Stimulated activated CD8-positive, alpha-beta memory T cell treated with anti-CD3 and anti-CD28 coated beads, Interleukin-2, amount 100 ng/mL, for 1 hour (primary cell): ENCODE results near the gene GNG13.

Source experiments
- DNase-seq, 2 donors: peaks; one replicate each; pipeline ENCODE4 v3.0.0-alpha.2; 2020; ENCODE audit warnings: low read depth in 2 of 2

The GNG13 gene

GRCh38 chr16:813916-814412, 13.4 kb upstream of the GNG13 start:
- DNase-seq: no peak

DNA sequence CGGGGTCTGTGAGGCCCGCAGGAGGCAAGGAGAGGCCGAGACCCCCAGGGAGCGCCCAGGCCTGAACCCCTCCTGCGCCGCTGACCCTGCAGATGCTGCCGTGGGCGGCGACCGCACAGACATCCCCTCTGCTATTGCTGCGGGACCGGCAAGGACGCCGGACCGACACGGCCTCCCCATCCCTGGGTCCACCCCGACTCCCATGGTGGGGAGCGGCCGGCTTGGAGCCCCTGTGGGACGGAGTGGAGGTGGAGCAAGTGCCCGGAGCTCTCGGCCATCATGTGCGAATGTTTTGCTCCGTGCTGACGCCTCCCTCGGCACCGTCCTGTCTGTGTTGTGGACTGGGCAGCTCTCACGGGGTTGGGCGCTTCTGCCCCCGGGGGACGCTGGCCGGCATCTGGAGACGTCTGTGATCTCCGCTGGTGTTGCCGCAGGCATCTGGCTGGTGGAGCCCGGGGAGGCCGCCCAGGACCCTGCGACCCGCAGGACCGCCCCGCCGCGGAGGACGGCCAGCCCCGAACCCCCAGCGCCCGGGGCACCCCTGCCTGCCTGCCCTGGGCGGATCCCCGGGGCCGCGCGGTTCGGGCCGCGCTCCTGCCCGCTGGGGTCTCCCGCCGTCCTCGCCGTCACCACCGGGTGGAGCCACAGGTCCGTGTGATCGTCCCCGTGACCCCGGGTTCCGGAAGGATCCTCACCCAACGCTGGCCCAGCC, 12.8 kb upstream of the GNG13 start:
- DNase-seq: peak in 1 of 2 donors; percentile 18

- no peak for DNase-seq
Measured at GRCh38 chr16:808085-808386, 7.5 kb upstream of the GNG13 start.

- peak; percentile 66 to 67 for DNase-seq
Measured at GRCh38 chr16:807347-808084, 7.0 kb upstream of the GNG13 start.

GRCh38 chr16:805474-805873, 4.9 kb upstream of the GNG13 start:
- DNase-seq: no peak

- no peak for DNase-seq
Measured at GRCh38 chr16:804193-805048, 3.9 kb upstream of the GNG13 start.

GRCh38 chr16:803754-804080, 3.2 kb upstream of the GNG13 start:
- DNase-seq: no peak

- no peak for DNase-seq
Measured at GRCh38 chr16:802914-803753, 2.6 kb upstream of the GNG13 start.

GRCh38 chr16:802461-802860, 1.9 kb upstream of the GNG13 start:
- DNase-seq: no peak

DNA sequence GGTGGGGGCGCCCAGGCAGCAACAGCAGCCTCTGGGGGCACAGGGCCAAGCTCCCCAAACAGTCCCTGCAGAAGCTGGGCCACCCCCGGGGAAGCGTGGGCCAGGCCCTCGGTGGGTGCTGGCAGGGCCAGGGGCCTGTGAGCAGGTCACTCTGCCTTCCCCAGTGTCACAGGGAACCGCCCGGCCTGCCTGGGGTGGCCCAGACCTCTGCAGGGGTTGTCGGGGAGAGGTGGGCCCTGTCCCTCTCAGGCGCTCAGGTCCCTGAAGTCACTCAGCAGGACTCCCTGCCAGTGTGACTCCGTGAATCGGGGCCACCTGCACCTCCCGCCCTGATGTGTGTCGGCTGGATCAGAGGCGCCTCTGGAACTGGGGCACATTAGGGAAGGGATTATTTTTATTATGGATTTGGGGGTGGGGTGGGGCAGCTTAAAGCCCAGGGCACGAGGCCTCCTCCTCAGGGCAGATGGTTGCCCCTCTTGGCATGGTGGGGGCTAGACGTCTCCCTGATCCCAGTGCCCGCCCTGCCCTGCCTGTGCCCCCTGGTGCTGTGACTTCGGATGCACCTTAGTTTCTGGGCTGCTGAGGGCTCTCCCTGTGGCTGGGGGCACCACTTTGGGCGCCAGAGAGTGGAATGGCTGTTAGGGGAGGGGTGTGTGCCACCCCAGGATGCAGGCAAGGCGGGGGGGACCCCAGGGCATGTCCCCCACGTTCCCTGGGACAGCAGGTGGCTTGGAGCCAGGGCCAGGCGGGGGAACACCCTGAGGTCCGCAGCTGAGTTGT, 1.2 kb upstream of the GNG13 start:
- DNase-seq: no peak

- no peak for DNase-seq
Measured at GRCh38 chr16:800834-801511, 439 bp upstream of the GNG13 start.

- DNase-seq: no peak
Measured at GRCh38 chr16:799111-799947, 1.2 kb downstream of the GNG13 start.

DNA sequence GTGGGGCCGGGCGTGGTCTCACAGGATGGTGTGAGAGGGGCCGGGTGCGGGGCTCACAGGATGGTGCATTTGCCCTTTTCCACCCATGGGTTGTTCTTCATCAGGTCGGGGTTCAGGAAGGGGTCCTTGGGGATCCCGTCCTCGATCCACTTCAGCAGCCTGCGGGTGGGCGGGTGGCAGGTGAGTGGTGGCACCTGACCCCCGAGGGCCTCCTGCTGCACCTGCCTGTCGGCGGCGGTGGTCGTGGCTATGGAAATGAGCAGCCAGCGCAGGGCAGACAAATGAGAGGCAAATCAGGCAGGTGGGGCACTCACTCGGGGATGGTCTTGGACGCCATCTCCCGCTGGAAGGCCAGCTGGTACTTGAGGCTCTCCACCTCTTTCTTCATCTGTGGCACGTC, 1.9 kb downstream of the GNG13 start:
- no peak for DNase-seq

DNA sequence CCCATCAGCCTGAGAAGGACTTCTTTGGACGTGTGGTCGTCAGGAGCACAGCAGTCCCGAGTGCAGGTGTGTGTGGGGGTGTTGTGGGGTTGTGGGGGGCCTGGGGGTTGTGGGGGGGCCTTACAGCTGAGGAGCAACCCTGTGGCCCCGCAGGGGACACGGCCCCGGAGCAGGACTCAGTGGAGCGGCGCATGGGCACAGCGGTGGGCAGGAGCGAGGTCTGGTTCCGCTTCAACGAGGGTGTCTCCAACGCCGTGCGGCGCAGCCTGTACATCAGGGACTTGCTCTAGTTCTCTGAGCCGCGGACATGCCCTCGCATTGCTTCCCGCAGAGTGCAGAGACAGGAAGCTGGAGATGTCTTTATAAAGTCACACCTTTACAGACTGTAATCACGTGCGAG, 2.8 kb downstream of the GNG13 start:
- no peak for DNase-seq

GRCh38 chr16:797120-797420, 3.5 kb downstream of the GNG13 start:
- no peak for DNase-seq

DNA sequence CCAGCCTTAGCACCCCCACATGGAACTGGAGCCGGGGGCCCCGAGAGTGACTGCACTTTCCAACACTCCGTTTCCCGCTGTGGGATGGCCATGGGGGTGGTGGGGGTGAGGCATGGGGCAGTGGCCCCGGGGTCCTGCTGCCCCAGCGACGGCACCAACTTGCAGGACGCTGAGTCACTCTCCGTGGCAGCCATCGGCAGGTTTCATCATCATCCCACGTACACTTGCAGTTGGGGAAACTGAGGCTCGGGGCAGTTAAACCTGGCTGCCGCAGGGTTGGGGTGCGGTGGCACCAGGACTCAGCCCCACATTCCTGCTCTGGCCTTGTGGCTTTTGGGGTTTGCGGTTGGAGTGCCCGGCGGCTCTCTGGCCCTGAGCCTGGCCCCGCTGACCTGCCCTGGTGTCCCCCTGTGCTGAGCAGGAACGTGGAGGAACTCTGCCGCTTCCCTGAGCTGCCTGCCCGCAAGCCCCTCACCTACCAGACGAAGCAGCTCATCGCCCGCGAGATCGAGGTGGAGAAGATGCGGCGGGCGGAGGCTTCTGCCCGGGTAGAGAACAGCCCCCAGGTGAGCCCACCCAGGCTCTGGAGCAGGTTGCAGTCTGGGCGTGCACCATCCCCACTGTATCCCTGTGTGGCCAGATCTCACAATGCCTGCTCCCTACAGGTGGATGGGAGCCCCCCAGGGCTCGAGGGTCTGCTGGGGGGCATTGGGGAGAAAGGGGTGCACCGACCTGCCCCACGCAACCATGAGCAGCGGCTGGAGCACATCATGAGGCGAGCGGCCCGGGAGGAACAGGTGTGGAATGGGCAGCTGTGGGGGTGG, 4.0 kb downstream of the GNG13 start:
- no peak for DNase-seq

DNA sequence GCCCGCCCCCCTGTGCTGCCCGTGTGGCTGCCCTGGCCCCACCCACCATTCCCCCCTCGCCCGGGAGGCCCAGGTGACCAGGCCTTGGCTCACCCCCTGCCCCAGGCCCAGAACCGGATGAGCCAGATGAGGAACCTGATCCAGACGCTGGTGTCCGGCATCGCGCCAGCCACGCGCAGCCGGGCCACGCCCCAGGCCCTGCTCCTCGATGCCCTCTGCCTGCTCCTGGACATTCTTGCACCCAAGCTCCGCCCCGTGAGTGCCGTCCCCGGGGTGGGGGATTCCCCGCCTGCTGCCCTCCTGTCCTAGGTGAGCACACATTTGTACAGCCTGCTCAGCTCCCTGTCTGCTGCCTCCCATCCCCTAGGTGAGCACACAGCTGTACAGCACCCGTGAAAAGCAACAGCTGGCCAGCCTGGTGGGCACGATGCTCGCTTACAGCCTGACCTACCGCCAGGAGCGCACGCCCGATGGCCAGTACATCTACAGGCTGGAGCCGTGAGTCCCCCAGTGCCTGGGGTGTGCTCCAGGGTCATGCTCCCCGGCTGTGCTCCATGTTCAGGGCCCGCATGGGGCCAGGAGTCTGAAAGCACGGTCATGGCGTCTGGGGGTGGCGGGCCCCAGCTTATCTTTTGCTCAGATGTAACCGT, 4.8 kb downstream of the GNG13 start:
- DNase-seq: no peak

GRCh38 chr16:794853-795466, 5.6 kb downstream of the GNG13 start:
- no peak for DNase-seq
